Heart right ventricle (tissue), 16 donors: ENCODE measurements around the gene CENPP. TPM values are rescaled to one million over a fixed set of nuclear protein-coding genes. Genes with fewer than 3 reads are reported as not detected.
A peak's percentile ranks its signal among the peaks of the same experiment; 100 is the strongest.

Source experiments
- ATAC-seq, 8 donors: fragments of 200-7000 bp; cut with Tn5 transposase; one replicate each; pipeline ENCODE4 v1.9.1; 2020; ENCODE audit warnings: mild to moderate bottlenecking in 8 of 8, moderate library complexity in 8 of 8, moderate number of reproducible peaks in 1 of 8
- DNase-seq, 2 donors: peaks; one replicate each; pipeline ENCODE4 v3.0.0-alpha.2; 2020
- H3K27ac ChIP-seq, 10 donors: fragments of 200-600 bp; sonication (generic) in 2 of 10; one replicate each; pipeline versions ENCODE4 v1.5.0 to v1.8.0; 2020 to 2022; ENCODE audit warnings: mild to moderate bottlenecking in 3 of 10
- H3K27me3 ChIP-seq, 7 donors: fragments of 200-600 bp; one replicate each; pipeline ENCODE4 v1.8.0; 2021 to 2022; ENCODE audit warnings: mild to moderate bottlenecking in 2 of 7
- H3K36me3 ChIP-seq, 9 donors: fragments of 200-600 bp; sonication (generic) in 1 of 9; one replicate each; pipeline versions ENCODE4 v1.5.0 to v1.8.0; 2020 to 2022; ENCODE audit warnings: mild to moderate bottlenecking in 2 of 9
- H3K4me1 ChIP-seq, 9 donors: fragments of 200-600 bp; sonication (generic) in 1 of 9; one replicate each; pipeline versions ENCODE4 v1.5.0 to v1.8.0; 2020 to 2022; ENCODE audit warnings: mild to moderate bottlenecking in 4 of 9
- H3K4me3 ChIP-seq, 10 donors: fragments of 200-600 bp; sonication (generic) in 2 of 10; one replicate each; pipeline versions ENCODE4 v1.5.0 to v1.8.0; 2020 to 2022; ENCODE audit warnings: mild to moderate bottlenecking in 7 of 10, moderate library complexity in 2 of 10
- H3K9me3 ChIP-seq, 11 donors: fragments of 200-600 bp in 10 of 11; sonication (generic) in 2 of 11; one replicate each; pipeline versions ENCODE4 v1.5.0 to v1.8.0; 2013 to 2022; ENCODE audit warnings: mild to moderate bottlenecking in 2 of 11, control low read depth in 1 of 11, moderate library complexity in 1 of 11
- CTCF ChIP-seq, 9 donors: fragments of 200-600 bp; sonication (generic) in 2 of 9; IDR thresholded peaks; one replicate each; pipeline versions ENCODE4 v1.5.0 to v1.8.0; 2021 to 2022; ENCODE audit warnings: antibody characterized with exemption in 9 of 9, mild to moderate bottlenecking in 5 of 9, moderate library complexity in 1 of 9
- WGBS, 2 donors: extraction: QIAGEN DNeasy Blood & Tissue Kit; methylation state at CpG; one replicate each; pipeline ENCODE4 v1.1.7; 2013; ENCODE audit warnings: inconsistent platforms in 1 of 2; 5-methylcytosine and 5-hydroxymethylcytosine counted together
- intact Hi-C, 10 donors: fragments of 100-400 bp; cut with DNase I; formaldehyde crosslinking; loops; one replicate each; pipeline versions ENCODE4 v1.11.1 to v1.14.2; 2022
- polyA plus RNA-seq, 2 donors: library from polyadenylated mRNA; stranded (reverse); fragments of 200-250 nt; gene quantifications; one replicate each; pipeline ENCODE4 v1.2.3, GENCODE V29; 2013
- total RNA-seq, 10 donors: library from RNA; stranded (reverse); fragmentation: NEBNext Ultra II Directional in 3 of 10; extraction: Animal tissue kit (Norgen Biotek cat#: 25700) in 3 of 10; gene quantifications; one replicate each; pipeline versions ENCODE4 v1.2.1 to v1.2.4, GENCODE V29; 2021 to 2023
- donor health status: Arrhythmogenic right ventricular cardiomyopathy.
- donor health status: ischemic (EF 13 %, LVEDD 7.1; RV severe dilation, severe dysfunction).
- donor health status: healthy with polysubstance abuse.
- donor health status: DM: no; HTN: yes; CAD: no.
- donor health status: DM: no; HTN: no; CAD: no.
- donor health status: ischemic (EF 25% LVEDD 6.9; RV normal size, moderate dysfunction).
- donor health status: ischemic (EF 25% LVEDD 5.7; RV mildly dilated, moderate dysfunction).
- donor health status: healthy.
- donor health status: DM: yes; HTN: yes; CAD: no.
- donor health status: Ischemic cardiomyopathy.
- donor health status: ischemic (EF 35%, LVEDD 5.7; RV mildly dilated, moderate dysfunction).
- donor health status: nonischemic (EF 11% LVEDD 7.7; RV severe dilation, severe dysfunction).
- donor health status: DM: yes; HTN: yes; CAD: no.
- donor health status: PGD.
- donor health status: ischemic (EF 29% LVEDD 5.4; RV normal size, mild dysfunction).
- donor health status: nonischemic (EF 23%, LVEDD 6.1; RV moderate dilation, normal function).

Gene CENPP
- total and polyA plus RNA-seq, 12 donors, result 1.3 to 5.2 (median 2.8) TPM

DNA sequence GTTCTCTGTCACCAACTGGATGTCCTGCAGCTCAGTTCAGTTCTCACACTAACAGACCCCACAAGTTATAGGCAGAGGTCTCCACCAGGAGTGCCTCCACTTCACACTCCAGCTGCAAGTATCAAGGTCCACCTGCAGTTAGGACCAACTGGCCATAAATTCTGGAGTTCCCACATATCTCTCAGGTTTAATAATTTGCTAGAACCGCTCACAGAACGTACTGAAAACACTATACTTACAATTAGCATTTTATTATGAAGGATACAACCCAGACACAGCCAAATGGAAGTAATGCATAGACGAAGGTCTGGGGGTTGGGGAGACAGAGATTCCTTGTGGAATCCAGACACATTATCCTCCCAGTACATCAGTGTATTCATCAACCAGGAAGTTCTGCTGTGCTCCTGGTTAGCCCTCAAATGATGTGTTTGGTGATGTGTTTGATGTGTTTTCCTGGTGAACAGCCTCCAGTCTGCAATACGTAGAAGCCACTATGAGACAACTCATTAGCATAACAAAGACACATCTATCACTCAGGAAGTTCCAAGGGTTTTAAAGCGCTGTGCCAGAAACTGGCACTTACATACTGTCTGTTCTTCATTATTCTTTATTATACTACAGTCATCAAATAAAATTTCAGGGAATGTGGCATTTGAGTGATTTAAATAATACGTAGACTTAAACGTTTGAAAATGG lies 53.3 kb downstream of the CENPP start:
- 81 to 84% methylated on average over 7 of the region's 7 CpGs for WGBS, 2 donors
- Histone ChIP-seq H3K27me3 (no peaks in the 10 kb centered on the region), H3K9me3 (peaks cover 0 to 26% (median 8%) of the 10 kb centered on the region in 11 donors), H3K4me3 (no peak overlapping the region), H3K36me3 (no peaks in the 10 kb centered on the region), H3K27ac (no peak overlapping the region), H3K4me1 (peaks cover 0 to 4% (median 0%) of the 10 kb centered on the region in 9 donors)
- DNase-seq, result no peak
- intact Hi-C loops, result no loop called here
- no peak for ATAC-seq
- TF ChIP-seq CTCF (IDR thresholded peaks at IDR 0.05), result no peak

DNA sequence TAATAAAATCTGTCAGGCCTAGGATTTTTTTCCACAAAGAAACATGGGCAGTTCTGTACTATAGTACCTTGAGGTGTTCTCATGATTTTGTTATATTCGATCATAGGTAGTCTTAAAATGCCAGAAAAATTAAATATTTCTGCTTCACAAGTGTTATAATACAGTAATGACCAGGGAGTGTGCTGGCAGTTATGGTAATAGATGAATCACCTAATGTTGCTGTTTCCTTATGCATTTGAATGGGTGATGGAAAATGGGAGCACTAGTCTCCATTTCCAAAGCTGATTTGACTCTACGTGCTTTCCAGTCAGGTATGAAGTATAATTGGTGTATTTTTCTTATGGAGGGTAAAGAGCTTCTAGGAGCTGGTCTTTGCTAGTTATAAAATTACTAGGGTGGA lies 54.9 kb downstream of the CENPP start:
- H3K9me3 ChIP-seq, result peaks cover 0 to 11% (median 1%) of the 10 kb centered on the region in 11 donors
- H3K4me3 ChIP-seq, result no peak overlapping the region
- ATAC-seq (no peak), DNase-seq (no peak)
- H3K36me3 ChIP-seq, result no peaks in the 10 kb centered on the region
- H3K27ac ChIP-seq, result no peak overlapping the region
- no peak for TF ChIP-seq CTCF (IDR thresholded peaks at IDR 0.05)
- intact Hi-C loops, result no loop called here
- peaks cover 0 to 4% (median 0%) of the 10 kb centered on the region in 9 donors for H3K4me1 ChIP-seq
- WGBS, 2 donors, result 96 to 98% methylated on average over 2 of the region's 2 CpGs
- H3K27me3 ChIP-seq, result no peaks in the 10 kb centered on the region

GRCh38 chr9:92381775-92382174 lies 56.0 kb downstream of the CENPP start:
- H3K4me1 ChIP-seq, result peaks cover 0 to 4% (median 0%) of the 10 kb centered on the region in 9 donors
- intact Hi-C loops, result no loop called here
- TF ChIP-seq CTCF (IDR thresholded peaks at IDR 0.05), result no peak
- H3K27ac ChIP-seq, result no peak overlapping the region
- DNase-seq (no peak), ATAC-seq (no peak)
- no peaks in the 10 kb centered on the region for H3K27me3 ChIP-seq
- no peak overlapping the region for H3K4me3 ChIP-seq
- 97 to 100% methylated on average over 2 of the region's 2 CpGs for WGBS, 2 donors
- no peaks in the 10 kb centered on the region for H3K9me3 ChIP-seq
- H3K36me3 ChIP-seq, result no peaks in the 10 kb centered on the region

GRCh38 chr9:92384375-92384774 lies 58.6 kb downstream of the CENPP start:
- ATAC-seq (no peak), DNase-seq (no peak)
- Histone ChIP-seq H3K27ac (peak overlapping the region in 5 of 10 donors; percentile 1 to 53 (median 36)), H3K4me3 (no peak overlapping the region), H3K36me3 (no peaks in the 10 kb centered on the region), H3K9me3 (no peaks in the 10 kb centered on the region), H3K27me3 (no peaks in the 10 kb centered on the region), H3K4me1 (no peaks in the 10 kb centered on the region)
- WGBS, 2 donors, result 82 to 97% methylated on average over 1 of the region's 1 CpG
- no peak for TF ChIP-seq CTCF (IDR thresholded peaks at IDR 0.05)
- intact Hi-C loops, result no loop called here
